ENCODE results near the gene CHTOP.
"Not testable (repeated sequence)": the region's sequence is repeated elsewhere in the genome, so short reads cannot be mapped to it uniquely, and the experiment has no call there.

Gene CHTOP

DNA sequence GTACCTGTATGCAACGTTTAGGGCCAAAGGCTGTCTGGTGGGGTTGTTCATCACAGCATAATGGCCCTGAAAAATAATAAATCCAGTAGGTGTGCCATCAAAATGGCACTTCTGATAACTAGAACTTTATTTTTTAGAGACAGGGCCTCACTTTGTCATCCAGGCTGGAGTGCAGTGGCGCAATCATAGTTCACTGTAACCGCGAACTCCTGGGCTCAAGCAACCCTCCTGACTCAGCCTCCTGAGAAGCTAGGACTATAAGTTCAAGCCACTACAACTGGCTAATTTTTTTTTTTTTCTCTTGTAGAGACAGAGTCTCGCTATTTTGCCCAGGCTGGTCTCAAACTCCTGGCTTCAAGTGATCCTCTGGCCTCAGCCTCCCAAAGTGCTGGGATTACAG, 29.3 kb downstream of the CHTOP start:
- no peak for TF ChIP-seq CTCF (IDR thresholded peaks at IDR 0.05; ENCODE audit: low read depth, low read length)
- no peak overlapping the region for H3K4me3 ChIP-seq (ENCODE audit: low read depth, low read length)

GRCh38 chr1:153667439-153667838, 33.6 kb downstream of the CHTOP start:
- H3K4me3 ChIP-seq (ENCODE audit: low read depth, low read length): no peak overlapping the region
- no peak for TF ChIP-seq CTCF (IDR thresholded peaks at IDR 0.05; ENCODE audit: low read depth, low read length)

- H3K4me3 ChIP-seq (ENCODE audit: low read depth, low read length): not testable (repeated sequence)
These were observed 34.8 kb downstream of the CHTOP start for GRCh38 chr1:153668672-153669071.

DNA sequence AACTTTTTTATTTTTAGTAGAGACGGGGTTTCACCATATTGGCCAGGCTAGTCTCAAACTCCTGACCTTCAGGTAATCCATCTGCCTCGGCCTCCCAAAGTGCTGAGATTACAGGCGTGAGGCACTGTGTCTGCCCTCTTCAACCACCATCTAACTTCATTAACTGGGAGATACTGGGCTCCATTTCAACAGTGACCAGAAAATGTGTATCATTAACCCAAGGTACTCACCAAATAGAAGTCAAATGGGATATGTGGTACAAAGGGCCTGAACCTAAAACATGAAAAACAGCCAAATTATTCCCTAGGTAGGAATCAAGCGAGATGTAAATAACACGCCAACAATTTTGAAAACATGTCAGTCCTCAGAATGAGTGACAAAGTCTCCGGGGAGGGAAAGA, 35.7 kb downstream of the CHTOP start:
- H3K4me3 ChIP-seq (ENCODE audit: low read depth, low read length): peak overlapping the region; percentile 80
- no peak for TF ChIP-seq CTCF (IDR thresholded peaks at IDR 0.05; ENCODE audit: low read depth, low read length)

DNA sequence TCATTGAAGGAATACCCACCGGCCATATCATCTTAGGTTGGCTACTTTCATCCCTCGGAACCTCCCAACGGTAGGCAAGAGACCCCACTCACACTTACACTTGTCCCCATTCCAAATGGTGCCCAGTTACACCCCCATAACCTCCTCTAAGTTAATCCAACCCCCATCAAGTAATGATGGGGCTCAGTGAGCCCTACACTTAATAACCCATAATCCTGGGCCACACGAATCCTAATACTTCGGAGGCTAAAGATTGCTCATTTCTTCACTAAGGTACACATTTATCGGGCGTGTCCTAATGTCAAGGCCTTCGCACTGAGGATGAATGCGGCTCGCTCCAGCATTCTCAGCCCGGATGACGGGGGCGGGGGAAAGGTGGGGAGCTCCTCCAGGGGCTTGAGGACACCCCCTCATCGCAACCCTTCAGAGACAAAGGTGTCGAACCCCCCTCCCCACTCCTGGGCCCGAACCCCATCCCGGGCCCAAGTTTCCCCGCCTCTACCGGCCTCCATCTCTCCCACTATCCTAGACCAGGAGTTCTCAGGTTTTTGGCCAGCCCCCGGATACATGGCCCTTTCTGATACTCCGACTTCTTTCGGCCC, 36.5 kb downstream of the CHTOP start:
- peak overlapping the region; percentile 80 for H3K4me3 ChIP-seq (ENCODE audit: low read depth, low read length)

GRCh38 chr1:153670859-153671627, 37.2 kb downstream of the CHTOP start, which contains the start of gene ILF2:
Gene ILF2 (minus strand): TSS chr1:153670993. CDS start chr1:153670922, 71 bp downstream.
- peak within 1 kb of the TSS; percentile 80 for H3K4me3 ChIP-seq (ENCODE audit: low read depth, low read length)
- no peak for TF ChIP-seq CTCF (IDR thresholded peaks at IDR 0.05; ENCODE audit: low read depth, low read length)

More for the DNA sequence above, 36.5 kb downstream of the CHTOP start:
- no peak for TF ChIP-seq CTCF (IDR thresholded peaks at IDR 0.05; ENCODE audit: low read depth, low read length)

DNA sequence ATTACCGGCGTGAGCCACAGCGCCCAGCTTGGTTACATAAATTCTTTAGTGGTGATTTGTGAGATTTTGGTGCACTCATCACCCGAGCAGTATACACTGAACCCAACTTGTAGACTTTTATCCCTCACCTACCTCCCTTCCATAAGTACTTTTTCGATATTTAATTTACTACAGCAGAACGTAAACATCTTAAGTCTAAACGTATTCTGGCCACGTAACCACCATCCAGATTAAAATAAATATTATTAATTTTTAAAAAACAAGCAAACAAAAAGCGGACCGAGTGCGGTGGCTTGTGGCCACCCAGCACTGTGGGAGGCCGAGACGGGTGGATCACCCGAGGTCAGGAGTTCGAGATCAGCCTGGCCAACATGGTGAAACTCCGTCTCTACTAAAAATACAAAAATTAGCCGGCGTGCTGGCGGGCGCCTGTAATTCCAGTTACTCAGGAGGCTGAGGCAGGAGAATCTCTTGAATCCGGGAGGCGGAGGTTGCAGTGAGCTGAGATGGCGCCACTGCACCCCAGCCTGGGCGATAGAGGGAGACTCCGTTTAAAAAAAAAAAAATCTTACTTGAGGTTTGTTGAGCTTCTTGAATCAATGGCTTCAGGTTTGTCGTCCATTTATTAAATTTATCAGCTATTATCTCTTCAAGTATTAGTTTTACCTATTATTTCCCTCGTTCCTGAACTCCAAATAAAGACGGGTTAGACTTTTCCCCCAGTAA, 37.9 kb downstream of the CHTOP start:
- H3K4me3 ChIP-seq (ENCODE audit: low read depth, low read length): peak overlapping the region; percentile 60

- no peak overlapping the region for H3K4me3 ChIP-seq (ENCODE audit: low read depth, low read length)
- no peak for TF ChIP-seq CTCF (IDR thresholded peaks at IDR 0.05; ENCODE audit: low read depth, low read length)
These were observed 39.6 kb downstream of the CHTOP start for GRCh38 chr1:153673511-153673910.
